Neuron (in vitro differentiated cells): ENCODE measurements around the gene WRNIP1.

Experiments
- H2AFZ ChIP-seq: one replicate; pipeline ENCODE4 v1.6.1; 2013; ENCODE audit warnings: low read depth, mild to moderate bottlenecking, inconsistent platforms, low read length, moderate library complexity
- H3K27me3 ChIP-seq: one replicate; pipeline ENCODE4 v1.6.1; 2013; ENCODE audit warnings: low read length; ENCODE audit not compliant: insufficient read depth
- H3K36me3 ChIP-seq: one replicate; pipeline ENCODE4 v1.6.1; 2013; ENCODE audit warnings: low read length; ENCODE audit not compliant: insufficient read depth
- H3K4me1 ChIP-seq: one replicate; pipeline ENCODE4 v1.6.1; 2013; ENCODE audit warnings: low read length; ENCODE audit not compliant: insufficient read depth
- H3K4me3 ChIP-seq: 2 replicates; pipeline ENCODE4 v1.5.1; 2013; ENCODE audit warnings: mild to moderate bottlenecking, low read length, moderate library complexity
- H3K9me3 ChIP-seq: one replicate; pipeline ENCODE4 v1.6.1; 2013; ENCODE audit warnings: low read length

Gene WRNIP1

GRCh38 chr6:2817903-2818443 is 52.8 kb downstream of the WRNIP1 start:
- Histone ChIP-seq H3K27me3 (no peaks in the 10 kb centered on the region), H3K4me1 (peaks cover 9% of the 10 kb centered on the region), H3K9me3 (peaks cover 2% of the 10 kb centered on the region), H3K36me3 (no peaks in the 10 kb centered on the region), H2AFZ (no peak overlapping the region), H3K4me3 (no peak overlapping the region)

GRCh38 chr6:2818593-2818992 is 53.4 kb downstream of the WRNIP1 start:
- H3K36me3 ChIP-seq: no peaks in the 10 kb centered on the region
- peaks cover 2% of the 10 kb centered on the region for H3K9me3 ChIP-seq
- H3K4me3 ChIP-seq: no peak overlapping the region
- no peak overlapping the region for H2AFZ ChIP-seq
- peaks cover 9% of the 10 kb centered on the region for H3K4me1 ChIP-seq
- H3K27me3 ChIP-seq: no peaks in the 10 kb centered on the region

GRCh38 chr6:2819115-2819514 is 53.9 kb downstream of the WRNIP1 start:
- H3K4me1 ChIP-seq: peaks cover 9% of the 10 kb centered on the region
- no peak overlapping the region for H2AFZ ChIP-seq
- H3K4me3 ChIP-seq: no peak overlapping the region
- peaks cover 2% of the 10 kb centered on the region for H3K9me3 ChIP-seq
- H3K36me3 ChIP-seq: no peaks in the 10 kb centered on the region
- no peaks in the 10 kb centered on the region for H3K27me3 ChIP-seq

- Histone ChIP-seq H3K27me3 (no peaks in the 10 kb centered on the region), H3K4me1 (peaks cover 9% of the 10 kb centered on the region), H3K36me3 (no peaks in the 10 kb centered on the region), H2AFZ (no peak overlapping the region), H3K9me3 (peaks cover 2% of the 10 kb centered on the region), H3K4me3 (no peak overlapping the region)
Observed at GRCh38 chr6:2819978-2820377, 54.8 kb downstream of the WRNIP1 start.

GRCh38 chr6:2820415-2820814 is 55.2 kb downstream of the WRNIP1 start:
- Histone ChIP-seq H3K36me3 (no peaks in the 10 kb centered on the region), H3K27me3 (no peaks in the 10 kb centered on the region)

GRCh38 chr6:2821554-2821953 is 56.4 kb downstream of the WRNIP1 start:
- Histone ChIP-seq H2AFZ (no peak overlapping the region), H3K4me3 (no peak overlapping the region), H3K4me1 (peaks cover 9% of the 10 kb centered on the region), H3K9me3 (no peaks in the 10 kb centered on the region), H3K27me3 (no peaks in the 10 kb centered on the region), H3K36me3 (no peaks in the 10 kb centered on the region)

More at GRCh38 chr6:2820415-2820814, 55.2 kb downstream of the WRNIP1 start:
- no peak overlapping the region for H3K4me3 ChIP-seq
- no peak overlapping the region for H2AFZ ChIP-seq
- H3K4me1 ChIP-seq: peaks cover 9% of the 10 kb centered on the region
- peaks cover 2% of the 10 kb centered on the region for H3K9me3 ChIP-seq

- H3K4me3 ChIP-seq: no peak overlapping the region
- no peaks in the 10 kb centered on the region for H3K9me3 ChIP-seq
- H3K4me1 ChIP-seq: peaks cover 6% of the 10 kb centered on the region
- no peaks in the 10 kb centered on the region for H3K36me3 ChIP-seq
- H3K27me3 ChIP-seq: no peaks in the 10 kb centered on the region
- H2AFZ ChIP-seq: no peak overlapping the region
Observed at GRCh38 chr6:2823104-2823850, 58.1 kb downstream of the WRNIP1 start.

- no peaks in the 10 kb centered on the region for H3K9me3 ChIP-seq
- H2AFZ ChIP-seq: no peak overlapping the region
- no peaks in the 10 kb centered on the region for H3K4me1 ChIP-seq
- H3K27me3 ChIP-seq: no peaks in the 10 kb centered on the region
- H3K36me3 ChIP-seq: no peaks in the 10 kb centered on the region
- no peak overlapping the region for H3K4me3 ChIP-seq
Observed at GRCh38 chr6:2826131-2826530, 60.9 kb downstream of the WRNIP1 start.

- no peaks in the 10 kb centered on the region for H3K36me3 ChIP-seq
Observed at GRCh38 chr6:2827142-2827541, 61.9 kb downstream of the WRNIP1 start.

GRCh38 chr6:2828629-2829028 is 63.4 kb downstream of the WRNIP1 start:
- no peak overlapping the region for H3K4me3 ChIP-seq
- H3K9me3 ChIP-seq: no peaks in the 10 kb centered on the region
- no peaks in the 10 kb centered on the region for H3K36me3 ChIP-seq
- no peaks in the 10 kb centered on the region for H3K27me3 ChIP-seq
- no peaks in the 10 kb centered on the region for H3K4me1 ChIP-seq
- no peak overlapping the region for H2AFZ ChIP-seq

More at GRCh38 chr6:2827142-2827541, 61.9 kb downstream of the WRNIP1 start:
- H3K27me3 ChIP-seq: no peaks in the 10 kb centered on the region
- H2AFZ ChIP-seq: no peak overlapping the region
- no peaks in the 10 kb centered on the region for H3K9me3 ChIP-seq
- H3K4me1 ChIP-seq: no peaks in the 10 kb centered on the region
- H3K4me3 ChIP-seq: no peak overlapping the region

- Histone ChIP-seq H2AFZ (no peak overlapping the region), H3K36me3 (no peaks in the 10 kb centered on the region), H3K9me3 (no peaks in the 10 kb centered on the region), H3K4me3 (no peak overlapping the region), H3K4me1 (no peaks in the 10 kb centered on the region), H3K27me3 (no peaks in the 10 kb centered on the region)
Observed at GRCh38 chr6:2829253-2829652, 64.1 kb downstream of the WRNIP1 start.

GRCh38 chr6:2830183-2830582 is 65.0 kb downstream of the WRNIP1 start:
- no peaks in the 10 kb centered on the region for H3K36me3 ChIP-seq
- no peaks in the 10 kb centered on the region for H3K27me3 ChIP-seq
- H3K4me3 ChIP-seq: no peak overlapping the region
- H3K4me1 ChIP-seq: no peaks in the 10 kb centered on the region
- H2AFZ ChIP-seq: no peak overlapping the region
- no peaks in the 10 kb centered on the region for H3K9me3 ChIP-seq

GRCh38 chr6:2831392-2831791 is 66.2 kb downstream of the WRNIP1 start:
- Histone ChIP-seq H3K4me3 (no peak overlapping the region), H3K36me3 (no peaks in the 10 kb centered on the region), H3K9me3 (no peaks in the 10 kb centered on the region), H3K4me1 (no peaks in the 10 kb centered on the region), H2AFZ (no peak overlapping the region), H3K27me3 (no peaks in the 10 kb centered on the region)

- H3K4me1 ChIP-seq: peaks cover 4% of the 10 kb centered on the region
- H3K4me3 ChIP-seq: no peak overlapping the region
- no peak overlapping the region for H2AFZ ChIP-seq
- H3K36me3 ChIP-seq: no peaks in the 10 kb centered on the region
- no peaks in the 10 kb centered on the region for H3K9me3 ChIP-seq
- no peaks in the 10 kb centered on the region for H3K27me3 ChIP-seq
Observed at GRCh38 chr6:2834262-2834661, 69.1 kb downstream of the WRNIP1 start.
